Stimulated activated CD4-positive, alpha-beta T cell treated with anti-CD3 and anti-CD28 coated beads, TNF-alpha, amount 100 ng/mL, for 48 hours (primary cell): ENCODE data around the gene KLHDC7A.
"Not testable (repeated sequence)": the region's sequence is repeated elsewhere in the genome, so short reads cannot be mapped to it uniquely, and the experiment has no call there.

ENCODE experiments used
- DNase-seq, 3 donors: peaks; one replicate each; pipeline ENCODE4 v3.0.0-alpha.2; 2020; ENCODE audit warnings: low read depth in 3 of 3

The KLHDC7A gene

GRCh38 chr1:18480315-18481189 is at the start of gene KLHDC7A:
Gene KLHDC7A (plus strand): TSS chr1:18480930. CDS start chr1:18480982, 52 bp downstream.
- DNase-seq: no peak

- DNase-seq: no peak
These were observed 46.7 kb upstream of the KLHDC7A start for GRCh38 chr1:18434041-18434440.

- no peak for DNase-seq
These were observed 40.1 kb upstream of the KLHDC7A start for GRCh38 chr1:18440385-18441226.

GRCh38 chr1:18443587-18444520 is 36.9 kb upstream of the KLHDC7A start:
- DNase-seq: no peak

- no peak for DNase-seq
These were observed 36.2 kb upstream of the KLHDC7A start for GRCh38 chr1:18444563-18444962.

GRCh38 chr1:18446751-18447150 is 34.0 kb upstream of the KLHDC7A start:
- DNase-seq: no peak

GRCh38 chr1:18447509-18448220 is 33.1 kb upstream of the KLHDC7A start:
- no peak for DNase-seq

GRCh38 chr1:18448889-18449288 is 31.8 kb upstream of the KLHDC7A start:
- no peak for DNase-seq

GRCh38 chr1:18452550-18452949 is 28.2 kb upstream of the KLHDC7A start:
- peak in 1 of 3 donors; percentile 1 for DNase-seq

- DNase-seq: no peak
These were observed 22.3 kb upstream of the KLHDC7A start for GRCh38 chr1:18458133-18459092.

- DNase-seq: no peak
These were observed 19.1 kb upstream of the KLHDC7A start for GRCh38 chr1:18461656-18462055.

GRCh38 chr1:18462517-18462916 is 18.2 kb upstream of the KLHDC7A start:
- DNase-seq: not testable (repeated sequence)

GRCh38 chr1:18463063-18463462 is 17.7 kb upstream of the KLHDC7A start:
- no peak for DNase-seq

GRCh38 chr1:18463984-18464664 is 16.6 kb upstream of the KLHDC7A start:
- DNase-seq: no peak

GRCh38 chr1:18464665-18465050 is 16.1 kb upstream of the KLHDC7A start:
- DNase-seq: no peak

GRCh38 chr1:18466676-18467075 is 14.1 kb upstream of the KLHDC7A start:
- DNase-seq: no peak

GRCh38 chr1:18468570-18468969 is 12.2 kb upstream of the KLHDC7A start:
- no peak for DNase-seq

GRCh38 chr1:18469514-18469913 is 11.2 kb upstream of the KLHDC7A start:
- DNase-seq: no peak

- DNase-seq: no peak
These were observed 9.9 kb upstream of the KLHDC7A start for GRCh38 chr1:18470671-18471355.
